Measurements from ENCODE around the gene STING1. TPM values are rescaled to one million over a fixed set of nuclear protein-coding genes. Genes with fewer than 3 reads are reported as not detected.
"Not testable (repeated sequence)": the region's sequence is repeated elsewhere in the genome, so short reads cannot be mapped to it uniquely, and the experiment has no call there.

The STING1 gene
- polyA plus RNA-seq, result 3.8 TPM

DNA sequence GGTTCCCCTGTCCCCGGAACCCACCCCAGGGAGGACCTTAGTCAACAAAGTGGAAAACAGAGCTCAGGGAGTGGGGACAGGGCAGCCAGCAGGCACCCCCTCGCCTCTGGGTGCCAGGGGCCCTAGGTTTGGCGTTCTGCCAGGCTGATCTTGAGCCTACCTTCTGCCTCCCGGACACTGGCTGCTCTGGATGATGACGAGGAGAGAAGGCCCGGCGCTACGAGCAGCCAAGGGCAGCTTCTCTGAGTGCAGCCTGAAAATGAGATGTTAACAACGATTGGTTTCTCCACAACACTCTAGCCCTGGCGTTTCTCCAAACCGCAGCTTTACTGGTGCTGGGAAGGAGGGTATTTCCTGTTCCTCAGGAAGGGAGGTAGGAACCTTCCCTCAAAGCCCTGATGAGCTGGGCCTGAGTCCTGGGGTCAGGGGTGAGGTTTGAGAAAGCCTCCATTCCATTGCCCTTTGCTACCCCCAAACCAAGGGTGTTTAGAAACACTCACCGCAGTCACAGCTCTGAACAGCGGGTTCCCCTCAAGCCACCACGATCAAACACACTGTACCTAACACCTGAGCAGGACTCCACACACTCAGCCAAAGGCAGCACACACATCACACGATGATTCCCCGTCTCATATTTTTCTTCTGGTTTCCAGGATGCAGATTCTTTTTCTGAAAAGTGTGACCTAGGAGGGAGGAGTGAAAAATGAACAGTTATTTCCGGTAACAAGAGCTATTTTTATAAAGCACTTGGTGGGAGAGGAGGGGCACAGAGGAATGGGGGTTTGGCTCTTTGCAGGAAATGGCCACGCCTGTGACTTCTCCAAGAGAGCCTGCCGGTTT lies at the start of gene STING1:
STING1 (minus strand) TSS at position 709 of the 840 bp plus-strand sequence. CDS start 1,054 bp downstream, outside the sequence.
- peaks cover 11 to 13% (median 12%) of the 10 kb centered on the region in 3 donors for H3K4me1 Mint-ChIP-seq
- H3K4me3 Mint-ChIP-seq, result peak within 1 kb of the TSS in 3 of 4 donors; percentile 62 to 83 (median 74)
- H3K27ac Mint-ChIP-seq, result peak within 1 kb of the TSS in 1 of 3 donors; percentile 71
- no peaks in the 10 kb centered on the region for H3K9me3 Mint-ChIP-seq
- no peaks in the 10 kb centered on the region for H3K36me3 Mint-ChIP-seq
- H3K27me3 Mint-ChIP-seq, result no peaks in the 10 kb centered on the region

DNA sequence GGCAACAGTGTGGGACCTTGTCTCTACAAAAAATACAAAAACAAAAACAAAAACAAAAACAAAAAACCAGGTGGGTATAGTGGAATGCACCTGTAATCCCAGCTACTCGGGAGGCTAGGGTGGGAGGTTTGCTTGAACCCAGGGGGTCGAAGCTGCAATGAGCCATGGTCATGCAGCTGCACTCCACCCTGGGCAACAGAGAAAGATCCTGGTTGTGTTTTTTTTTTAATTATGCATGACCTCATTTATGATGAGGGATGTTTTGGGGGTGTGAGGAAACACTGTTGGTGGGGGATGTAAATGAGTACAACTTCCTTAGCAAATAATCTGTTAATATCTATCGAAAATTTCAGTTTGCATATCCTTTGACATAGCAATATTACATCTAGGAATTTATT lies 49.2 kb upstream of the STING1 start:
- no peak overlapping the region for H3K4me3 Mint-ChIP-seq
- H3K9me3 Mint-ChIP-seq, result peaks cover 0 to 5% (median 4%) of the 10 kb centered on the region in 3 donors

DNA sequence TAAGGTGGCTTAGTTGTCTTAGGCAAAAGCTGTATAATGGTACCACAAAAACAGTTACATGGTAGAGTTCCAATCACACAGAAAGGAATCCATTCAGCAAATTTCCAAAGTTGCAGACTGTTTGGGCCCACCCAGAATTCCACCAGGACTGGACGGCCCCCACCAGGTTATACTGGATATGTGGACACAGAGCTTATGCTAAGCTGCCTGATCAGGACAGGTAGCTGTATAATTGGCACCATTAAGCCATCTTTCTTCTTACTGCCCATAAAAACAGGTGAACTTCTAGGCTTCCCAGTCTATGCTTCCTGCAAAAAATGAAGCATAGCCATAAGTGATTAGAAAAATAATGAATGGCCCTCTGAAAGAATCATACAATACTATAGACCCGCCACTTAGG lies 47.5 kb upstream of the STING1 start:
- not testable (repeated sequence) for H3K27ac Mint-ChIP-seq

More for the DNA sequence above, 49.2 kb upstream of the STING1 start:
- Mint-ChIP-seq H3K27me3 (no peaks in the 10 kb centered on the region), H3K27ac (no peak overlapping the region), H3K4me1 (peaks cover 0 to 1% (median 0%) of the 10 kb centered on the region in 3 donors), H3K36me3 (no peaks in the 10 kb centered on the region)

DNA sequence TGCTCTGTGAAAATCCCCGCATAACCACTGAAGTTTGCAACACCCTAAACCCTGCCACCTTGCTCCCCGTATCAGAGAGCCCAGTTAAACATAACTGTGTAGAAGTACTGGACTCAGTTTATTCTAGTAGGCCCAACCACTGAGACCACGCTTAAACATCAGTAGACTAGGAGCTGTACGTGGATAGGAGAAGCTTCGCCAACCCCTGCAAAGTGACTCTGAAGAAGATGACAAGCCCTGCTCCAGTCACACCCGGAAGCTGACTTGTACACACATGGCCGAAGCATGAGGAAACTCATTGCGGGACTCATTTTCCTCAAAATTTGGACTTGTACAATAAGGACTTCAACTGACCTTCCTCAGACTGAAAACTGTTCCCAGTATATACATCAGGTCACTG lies 46.1 kb upstream of the STING1 start:
- not testable (repeated sequence) for H3K36me3 Mint-ChIP-seq, H3K27me3 Mint-ChIP-seq, H3K27ac Mint-ChIP-seq, H3K4me3 Mint-ChIP-seq, H3K9me3 Mint-ChIP-seq
- peaks cover 9 to 17% (median 10%) of the 10 kb centered on the region in 3 donors for H3K4me1 Mint-ChIP-seq

More for the DNA sequence above, 47.5 kb upstream of the STING1 start:
- H3K36me3 Mint-ChIP-seq, H3K27me3 Mint-ChIP-seq, H3K9me3 Mint-ChIP-seq, H3K4me3 Mint-ChIP-seq: not testable (repeated sequence)
- peaks cover 7 to 12% (median 9%) of the 10 kb centered on the region in 3 donors for H3K4me1 Mint-ChIP-seq

DNA sequence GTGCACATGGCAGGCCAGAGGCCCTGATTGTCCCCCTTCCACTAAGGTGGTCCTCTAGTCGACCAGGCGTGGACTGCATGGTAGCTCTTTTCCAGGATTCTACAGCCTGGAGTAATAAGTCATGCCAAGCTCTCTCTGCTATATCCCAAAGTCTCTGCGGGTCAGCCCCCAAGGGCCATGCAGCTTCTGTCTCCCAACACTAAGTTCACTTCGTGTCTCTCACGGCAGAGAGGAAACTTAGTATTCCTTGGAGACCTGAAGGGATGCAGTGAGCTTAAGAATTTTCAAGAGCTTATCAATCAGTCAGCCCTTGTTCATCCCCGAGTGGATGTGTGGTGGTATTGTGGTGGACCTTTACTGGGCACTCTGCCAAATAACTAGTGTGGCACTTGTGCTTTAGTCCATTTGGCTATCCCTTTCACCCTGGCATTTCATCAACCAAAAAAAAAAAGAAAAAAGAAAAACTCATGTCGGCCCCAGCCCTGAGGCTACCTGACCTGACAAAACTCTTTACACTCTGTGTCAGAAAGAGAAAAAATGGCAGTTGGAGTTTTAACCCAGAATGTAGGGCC lies 45.4 kb upstream of the STING1 start:
- Mint-ChIP-seq H3K4me3 (peak overlapping the region in 1 of 4 donors; percentile 9), H3K4me1 (peaks cover 9 to 18% (median 11%) of the 10 kb centered on the region in 3 donors)
- H3K27me3 Mint-ChIP-seq, H3K9me3 Mint-ChIP-seq, H3K27ac Mint-ChIP-seq, H3K36me3 Mint-ChIP-seq: not testable (repeated sequence)

DNA sequence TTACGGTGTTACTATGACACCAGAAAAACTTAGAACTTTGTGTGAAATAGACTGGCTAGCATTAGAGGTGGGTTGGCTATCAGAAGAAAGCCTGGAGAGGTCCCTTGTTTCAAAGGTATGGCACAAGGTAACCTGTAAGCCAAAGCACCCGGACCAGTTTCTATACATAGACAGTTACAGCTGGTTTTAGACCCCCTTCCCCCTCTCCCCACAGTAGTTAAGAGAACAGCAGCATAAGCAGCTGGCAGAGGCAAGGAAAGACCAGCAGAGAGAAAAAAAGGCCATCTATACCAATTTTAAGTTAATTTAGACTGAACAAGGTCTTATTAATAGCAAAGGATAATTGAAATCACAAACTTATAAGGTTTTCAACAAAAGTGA lies 44.5 kb upstream of the STING1 start:
- not testable (repeated sequence) for H3K36me3 Mint-ChIP-seq, H3K9me3 Mint-ChIP-seq, H3K4me3 Mint-ChIP-seq, H3K27me3 Mint-ChIP-seq, H3K27ac Mint-ChIP-seq
- H3K4me1 Mint-ChIP-seq, result peaks cover 9 to 18% (median 11%) of the 10 kb centered on the region in 3 donors

DNA sequence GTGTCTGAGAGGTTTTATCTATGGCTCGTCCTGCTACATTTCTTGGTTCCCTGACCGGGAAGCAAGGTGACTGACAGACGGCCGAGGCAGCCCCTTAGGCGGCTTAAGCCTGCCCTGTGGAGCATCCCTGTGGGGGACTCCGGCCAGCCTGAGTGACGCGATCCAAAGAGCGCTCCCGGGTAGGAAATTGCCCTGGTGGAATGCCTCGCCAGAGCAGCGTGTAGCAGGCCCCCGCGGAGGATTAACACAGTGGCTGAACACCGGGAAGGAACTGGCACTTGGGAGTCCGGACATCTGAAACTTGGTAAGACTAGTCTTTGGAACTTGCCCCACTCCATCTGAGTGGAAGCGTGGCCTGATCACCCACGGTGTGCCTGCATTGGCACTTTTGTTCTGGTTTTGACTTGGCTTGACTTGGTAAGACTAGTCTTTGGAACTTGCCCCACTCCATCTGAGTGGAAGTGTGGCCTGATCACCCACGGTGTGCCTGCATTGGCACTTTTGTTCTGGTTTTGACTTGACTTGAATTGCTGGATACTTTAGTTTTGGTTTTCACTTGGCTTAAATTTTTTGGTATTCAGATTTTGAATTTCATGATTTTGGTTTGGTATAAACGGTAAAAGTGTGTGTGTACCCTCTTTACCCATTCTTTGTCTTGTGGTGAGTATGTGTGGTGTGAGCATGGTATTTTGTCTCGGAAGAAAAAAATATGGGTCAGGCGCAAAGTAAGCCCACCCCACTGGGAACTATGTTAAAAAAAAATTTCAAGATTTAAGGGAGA lies 43.9 kb upstream of the STING1 start:
- not testable (repeated sequence) for H3K27me3 Mint-ChIP-seq, H3K9me3 Mint-ChIP-seq, H3K36me3 Mint-ChIP-seq
- Mint-ChIP-seq H3K27ac (peak overlapping the region in 2 of 3 donors; percentile 19 to 91), H3K4me1 (peaks cover 9 to 18% (median 11%) of the 10 kb centered on the region in 3 donors), H3K4me3 (peak overlapping the region in 1 of 4 donors; percentile 88)

DNA sequence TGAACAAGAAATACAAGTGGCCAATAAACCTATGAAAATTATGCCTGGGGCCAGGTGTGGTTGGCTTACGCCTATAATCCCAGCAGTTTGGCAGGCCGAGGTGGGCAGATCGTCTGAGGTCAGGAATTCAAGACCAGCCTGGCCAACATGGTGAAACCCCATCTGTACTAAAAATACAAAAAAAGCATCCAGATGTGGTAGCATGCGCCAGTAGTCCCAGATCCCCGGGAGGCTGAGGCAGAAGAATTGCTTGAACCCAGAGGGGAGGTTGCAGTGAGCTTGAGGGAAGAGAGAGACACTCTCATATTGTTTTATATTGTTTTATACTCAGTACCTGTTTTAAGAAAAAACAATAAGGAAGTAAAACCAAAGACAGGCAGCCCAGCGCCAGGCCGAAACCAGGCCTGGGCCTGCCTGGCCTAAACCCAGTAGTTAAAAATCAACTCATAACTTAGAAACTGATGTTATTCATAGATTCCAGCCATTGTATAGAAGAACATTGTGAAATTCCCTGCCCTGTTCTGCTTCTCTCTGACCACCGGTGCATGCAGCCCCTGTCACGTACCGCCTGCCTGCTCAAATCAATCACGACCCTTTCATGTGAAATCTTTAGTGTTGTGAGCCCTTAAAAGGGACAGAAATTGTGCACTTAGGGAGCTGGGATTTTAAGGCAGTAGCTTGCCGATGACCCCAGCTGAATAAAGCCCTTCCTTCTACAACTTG lies 43.2 kb upstream of the STING1 start:
- Mint-ChIP-seq H3K27ac (peak overlapping the region; percentile 19 to 91 (median 88)), H3K4me1 (peaks cover 9 to 18% (median 11%) of the 10 kb centered on the region in 3 donors), H3K4me3 (peak overlapping the region; percentile 13 to 88 (median 50))
- H3K36me3 Mint-ChIP-seq, H3K9me3 Mint-ChIP-seq, H3K27me3 Mint-ChIP-seq: not testable (repeated sequence)

DNA sequence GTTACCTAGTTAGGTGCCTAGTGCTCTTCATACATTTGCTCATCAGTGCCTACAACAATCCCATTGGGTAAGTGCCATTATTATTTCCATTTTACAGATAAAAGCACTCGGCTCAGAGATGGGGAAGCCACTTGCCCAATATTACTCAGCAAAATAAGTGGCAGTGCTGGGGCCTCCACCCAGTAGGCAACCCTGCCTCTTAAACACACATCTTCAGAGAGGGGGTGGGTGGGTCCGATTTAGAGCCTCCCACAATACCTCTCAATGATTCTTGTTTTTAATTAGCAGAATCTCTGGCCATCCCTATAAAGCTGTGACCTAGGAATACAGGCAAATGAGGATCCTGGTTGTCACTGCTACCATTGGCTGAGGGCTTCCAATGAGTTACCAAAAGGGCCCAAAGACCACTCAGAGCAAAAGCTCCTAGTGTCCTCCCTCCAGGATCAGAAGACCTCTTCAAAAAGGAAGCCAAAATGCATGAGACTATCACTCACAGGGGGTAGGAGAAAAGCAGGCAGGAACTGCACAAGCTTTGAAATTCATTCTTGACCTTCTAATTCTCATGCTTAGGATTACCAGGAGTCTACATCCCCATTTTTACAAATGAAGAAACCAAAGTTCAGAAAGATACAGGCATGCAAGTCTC lies 42.5 kb upstream of the STING1 start:
- Mint-ChIP-seq H3K36me3 (peaks cover 7% of the 10 kb centered on the region), H3K4me3 (peak overlapping the region in 1 of 4 donors; percentile 40), H3K4me1 (peaks cover 9 to 18% (median 11%) of the 10 kb centered on the region in 3 donors), H3K9me3 (no peaks in the 10 kb centered on the region), H3K27me3 (no peaks in the 10 kb centered on the region), H3K27ac (peak overlapping the region in 2 of 3 donors; percentile 19 to 91)

DNA sequence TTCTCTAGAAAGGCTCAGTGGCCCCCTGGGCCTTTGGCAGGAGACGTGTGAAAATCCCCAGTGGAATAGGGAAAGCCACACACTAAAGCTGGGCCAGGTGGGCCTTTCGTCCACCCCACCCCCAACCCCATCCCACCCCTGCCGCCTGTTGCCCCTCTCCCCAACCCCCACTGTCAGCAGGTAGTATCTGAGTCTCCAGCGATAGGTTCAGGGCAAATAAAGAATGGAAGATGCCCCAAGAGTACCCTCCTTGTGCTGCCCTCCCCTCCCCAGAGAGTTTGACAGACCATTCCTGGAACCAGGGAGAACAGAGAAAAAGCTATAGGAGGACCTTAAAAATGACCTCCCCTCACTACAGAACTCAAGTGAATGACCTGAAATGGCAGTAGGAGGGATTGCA lies 41.9 kb upstream of the STING1 start:
- no peaks in the 10 kb centered on the region for H3K27me3 Mint-ChIP-seq
- H3K9me3 Mint-ChIP-seq, result no peaks in the 10 kb centered on the region
- H3K4me1 Mint-ChIP-seq, result peaks cover 9 to 18% (median 11%) of the 10 kb centered on the region in 3 donors
- H3K4me3 Mint-ChIP-seq, result peak overlapping the region in 1 of 4 donors; percentile 61
- no peak overlapping the region for H3K27ac Mint-ChIP-seq
- peaks cover 7% of the 10 kb centered on the region for H3K36me3 Mint-ChIP-seq

DNA sequence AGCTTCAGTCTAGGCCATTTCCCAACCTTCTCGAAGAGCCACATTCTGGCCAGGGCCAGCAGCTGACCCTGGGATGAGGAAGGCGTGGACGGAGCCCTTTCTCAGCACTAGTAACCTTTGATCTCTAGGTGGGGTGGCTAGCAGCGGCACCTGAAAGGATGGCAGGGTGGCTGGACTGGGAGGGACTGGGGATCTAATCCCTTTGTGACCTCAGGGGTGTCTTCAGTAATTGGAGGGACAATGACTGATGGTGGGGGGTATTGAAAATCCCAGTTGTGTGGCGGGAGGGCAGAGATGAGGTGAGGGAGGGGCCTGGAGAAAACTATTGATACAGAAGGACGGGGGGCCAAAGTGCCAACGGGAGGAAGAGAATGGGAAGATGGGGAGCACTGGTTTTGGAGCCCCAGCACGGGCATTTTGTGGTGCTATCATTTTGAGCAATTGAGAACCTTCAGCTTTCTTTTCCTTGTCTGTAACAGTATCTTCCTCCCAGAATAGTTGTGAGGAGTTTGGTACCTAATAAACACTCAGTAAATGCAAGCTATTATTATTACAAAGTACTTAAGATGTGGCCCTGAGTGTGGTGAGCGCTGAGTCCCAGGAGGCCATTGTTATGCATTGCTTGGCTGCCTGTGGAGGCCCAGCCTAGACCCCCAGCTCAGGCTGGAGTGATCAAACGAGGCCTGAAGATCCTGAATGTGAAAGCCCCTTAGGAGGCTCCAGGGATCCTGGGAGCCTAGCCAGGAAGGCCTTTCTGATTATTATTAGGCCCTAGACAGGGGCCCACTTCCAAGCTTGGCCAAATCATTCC lies 41.3 kb upstream of the STING1 start:
- no peaks in the 10 kb centered on the region for H3K27me3 Mint-ChIP-seq
- H3K36me3 Mint-ChIP-seq, result peaks cover 7% of the 10 kb centered on the region
- peaks cover 11 to 19% (median 12%) of the 10 kb centered on the region in 3 donors for H3K4me1 Mint-ChIP-seq
- H3K27ac Mint-ChIP-seq, result no peak overlapping the region
- H3K9me3 Mint-ChIP-seq, result no peaks in the 10 kb centered on the region
- H3K4me3 Mint-ChIP-seq, result peak overlapping the region in 1 of 4 donors; percentile 58

DNA sequence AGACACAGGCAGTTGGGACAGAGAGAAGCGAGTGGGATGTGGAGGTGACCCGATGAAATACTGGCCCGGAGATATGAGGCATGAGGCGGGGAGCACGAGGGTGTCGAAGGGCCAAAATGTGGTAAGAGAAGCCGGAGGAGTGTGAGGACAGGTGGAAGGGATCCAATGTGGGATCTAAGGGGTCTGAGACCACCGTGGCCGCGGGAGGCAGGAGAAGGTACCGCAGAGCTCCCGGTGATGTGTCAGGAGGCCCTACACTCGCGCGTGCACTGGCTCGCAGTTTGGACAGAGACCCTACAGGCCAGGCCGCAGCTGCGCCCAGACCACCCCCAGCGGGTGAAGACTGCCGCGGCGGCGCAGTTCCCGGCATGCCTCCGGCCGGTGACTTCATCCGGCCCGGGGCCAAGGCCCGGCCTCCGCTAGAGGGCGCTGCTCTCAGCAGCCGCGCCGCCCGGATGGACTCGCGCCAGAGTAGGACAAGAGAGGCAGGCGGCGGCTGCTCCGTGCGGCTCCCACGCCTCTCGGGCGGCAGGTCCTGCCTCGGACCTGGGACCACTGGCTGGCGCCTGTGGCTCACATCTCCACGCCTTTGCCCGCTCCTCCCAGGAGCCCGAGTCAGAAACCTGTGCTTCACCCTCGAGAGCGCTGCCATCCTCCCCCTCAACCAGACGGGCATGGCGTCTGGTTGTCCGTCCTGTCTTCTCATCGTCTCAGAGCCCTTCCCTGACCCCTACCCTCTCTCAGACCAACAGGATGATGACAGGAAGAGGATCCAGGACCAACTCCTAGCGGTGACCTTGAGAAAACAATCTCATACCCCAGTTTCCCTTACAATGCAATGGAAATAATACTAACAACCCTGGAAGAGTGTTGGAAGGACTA lies 35.4 kb upstream of the STING1 start:
- Mint-ChIP-seq H3K9me3 (no peaks in the 10 kb centered on the region), H3K4me3 (peak overlapping the region; percentile 85 to 97 (median 94)), H3K4me1 (peaks cover 9 to 14% (median 14%) of the 10 kb centered on the region in 3 donors), H3K27ac (peak overlapping the region; percentile 55 to 97 (median 95)), H3K27me3 (no peaks in the 10 kb centered on the region), H3K36me3 (peaks cover 4% of the 10 kb centered on the region)

DNA sequence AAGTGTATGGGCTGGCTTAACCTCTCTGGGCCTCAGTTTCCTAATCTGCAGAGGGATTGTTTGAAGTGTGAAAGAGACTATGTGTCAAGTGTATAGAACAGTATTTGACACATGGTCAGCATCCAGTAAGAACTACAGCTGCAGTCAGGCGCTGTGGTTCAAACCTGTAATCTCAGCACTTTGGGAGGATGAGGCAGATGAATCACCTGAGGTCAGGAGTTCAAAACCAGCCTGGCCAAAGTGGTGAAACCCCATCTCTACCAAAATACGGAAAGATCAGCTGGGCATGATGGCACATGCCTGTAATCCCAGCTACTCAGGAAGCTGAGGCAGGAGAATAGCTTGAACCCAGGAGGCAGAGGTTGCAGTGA lies 31.9 kb upstream of the STING1 start:
- no peaks in the 10 kb centered on the region for H3K36me3 Mint-ChIP-seq
- peaks cover 16 to 24% (median 19%) of the 10 kb centered on the region in 3 donors for H3K4me1 Mint-ChIP-seq
- no peak overlapping the region for H3K27ac Mint-ChIP-seq

More for the DNA sequence above, 31.9 kb upstream of the STING1 start:
- peak overlapping the region in 1 of 4 donors; percentile 63 for H3K4me3 Mint-ChIP-seq
- H3K27me3 Mint-ChIP-seq, result no peaks in the 10 kb centered on the region
- H3K9me3 Mint-ChIP-seq, result no peaks in the 10 kb centered on the region

All from IgD-negative memory B cell (primary cell).